Epithelial cell of prostate (primary cell): ENCODE data around the gene HOXB5.

Source experiments
- DNase-seq: peaks from one replicate; pipeline ENCODE4 v3.0.0-alpha.2; 2011; ENCODE audit warnings: low read depth, low spot score
- H3K27ac ChIP-seq: fragments of 450-650 bp; 2 replicates; pipeline ENCODE4 v1.5.1; 2017; ENCODE audit warnings: mild to moderate bottlenecking

The HOXB5 gene

DNA sequence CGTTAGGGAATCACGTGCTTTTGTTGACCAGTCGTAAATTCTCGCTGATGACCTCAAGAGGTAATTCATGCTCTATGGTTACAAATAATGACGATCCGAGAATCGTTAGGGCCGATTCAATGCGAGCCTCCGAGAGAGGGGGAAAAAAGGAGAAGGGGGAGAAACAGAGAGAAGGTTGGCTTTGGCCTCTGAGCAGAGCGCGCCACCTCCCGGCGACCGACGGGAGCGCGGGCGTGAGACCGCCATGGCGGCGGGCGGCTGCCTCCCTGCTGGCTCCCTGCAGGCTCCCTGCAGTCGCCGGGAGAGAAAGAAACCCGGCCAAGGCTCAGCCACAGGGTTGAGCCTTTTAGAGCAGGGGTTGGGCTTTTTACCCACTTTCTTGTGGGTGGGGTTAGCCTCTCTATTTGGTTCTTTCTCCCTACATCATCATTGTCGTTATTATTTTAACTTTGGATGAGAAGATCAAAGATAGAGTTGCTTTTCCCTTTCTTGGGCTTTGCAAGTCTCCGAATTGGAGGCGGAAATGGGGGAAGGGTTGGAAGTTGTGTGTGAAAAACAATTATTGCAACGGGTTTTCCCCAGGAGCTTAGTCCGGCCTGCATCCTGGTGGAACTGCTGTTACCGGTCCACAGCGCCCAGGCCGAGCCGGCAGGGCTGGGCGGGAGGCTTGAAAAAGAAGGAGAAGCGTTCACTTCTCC, 410 bp upstream of the HOXB5 start:
- no peak for DNase-seq
- no peak overlapping the region for H3K27ac ChIP-seq

DNA sequence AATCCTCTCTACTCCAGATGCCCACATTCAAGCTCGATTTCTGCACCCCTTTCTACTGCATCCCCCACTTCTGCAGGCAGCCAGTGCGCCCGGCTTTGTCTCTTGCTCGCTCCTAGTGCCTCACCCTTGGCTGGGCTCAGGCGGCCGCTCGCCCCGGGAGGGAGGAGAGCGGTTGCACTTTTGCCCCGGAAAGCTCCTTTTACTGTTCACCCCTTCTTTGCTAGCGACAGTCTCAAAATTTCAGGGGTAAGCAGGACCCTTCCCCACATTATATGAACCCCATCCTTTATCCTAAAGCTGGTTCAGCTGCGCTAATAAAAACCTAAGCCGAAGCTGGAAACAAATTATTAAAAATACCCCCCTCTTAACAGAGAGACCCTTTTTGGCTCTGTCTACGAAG, 1.0 kb downstream of the HOXB5 start:
- no peak for DNase-seq

DNA sequence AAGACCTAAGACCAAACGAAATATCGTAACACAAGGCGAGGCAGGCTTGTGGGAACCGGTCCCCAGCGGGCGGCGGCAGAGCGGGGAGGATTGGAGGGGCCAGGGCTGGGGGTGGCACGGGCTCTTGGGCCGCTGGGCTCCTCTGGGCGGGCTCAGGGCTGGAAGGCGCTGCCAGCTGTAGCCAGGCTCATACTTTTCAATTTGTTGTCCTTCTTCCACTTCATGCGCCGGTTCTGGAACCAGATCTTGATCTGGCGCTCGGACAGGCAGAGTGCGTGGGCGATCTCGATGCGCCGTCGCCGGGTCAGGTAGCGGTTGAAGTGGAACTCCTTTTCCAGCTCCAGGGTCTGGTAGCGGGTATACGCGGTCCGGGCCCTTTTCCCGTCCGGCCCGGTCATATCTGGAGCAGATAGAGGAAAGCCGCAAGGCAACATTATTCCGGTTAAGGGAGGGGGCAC, 1.5 kb downstream of the HOXB5 start:
- no peak overlapping the region for H3K27ac ChIP-seq
- no peak for DNase-seq

More for the DNA sequence above, 1.0 kb downstream of the HOXB5 start:
- no peak overlapping the region for H3K27ac ChIP-seq

DNA sequence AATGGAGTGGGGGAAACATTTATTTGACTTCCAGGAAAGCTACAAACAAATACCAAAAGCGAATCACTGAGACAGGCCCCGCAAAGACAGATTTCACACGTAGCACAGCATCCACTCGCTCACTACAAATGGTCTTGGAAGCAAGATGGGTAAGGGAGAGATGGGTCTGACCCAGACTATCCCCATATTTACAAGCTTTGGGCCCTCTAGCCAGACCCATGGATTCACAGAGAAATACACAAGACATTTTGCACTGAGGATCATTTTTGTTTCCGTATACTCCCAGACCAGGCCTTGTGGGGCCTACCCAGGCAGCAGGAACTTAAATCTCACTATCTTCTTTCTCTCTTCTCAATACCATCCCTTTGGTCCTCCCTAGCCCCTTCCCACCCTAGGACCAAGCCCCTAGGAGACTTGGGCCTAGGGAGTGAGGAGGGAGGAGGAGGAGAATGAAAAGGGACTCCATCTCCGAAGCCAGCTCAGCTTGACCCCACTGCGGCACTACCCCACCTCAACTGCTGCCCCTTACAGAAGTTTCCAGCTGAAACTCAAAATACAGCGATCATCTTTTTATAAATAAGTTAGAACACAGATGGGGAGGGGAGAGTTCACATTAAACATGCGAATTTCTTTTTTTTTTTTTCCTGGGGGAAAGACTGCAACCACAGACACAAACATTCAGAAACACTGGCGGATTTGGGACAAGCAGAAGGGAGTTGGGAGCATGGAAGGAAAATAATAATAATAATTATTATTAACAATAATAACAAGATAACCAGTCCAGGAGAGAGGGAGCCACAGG, 2.1 kb downstream of the HOXB5 start:
- H3K27ac ChIP-seq, result no peak overlapping the region
- no peak for DNase-seq

DNA sequence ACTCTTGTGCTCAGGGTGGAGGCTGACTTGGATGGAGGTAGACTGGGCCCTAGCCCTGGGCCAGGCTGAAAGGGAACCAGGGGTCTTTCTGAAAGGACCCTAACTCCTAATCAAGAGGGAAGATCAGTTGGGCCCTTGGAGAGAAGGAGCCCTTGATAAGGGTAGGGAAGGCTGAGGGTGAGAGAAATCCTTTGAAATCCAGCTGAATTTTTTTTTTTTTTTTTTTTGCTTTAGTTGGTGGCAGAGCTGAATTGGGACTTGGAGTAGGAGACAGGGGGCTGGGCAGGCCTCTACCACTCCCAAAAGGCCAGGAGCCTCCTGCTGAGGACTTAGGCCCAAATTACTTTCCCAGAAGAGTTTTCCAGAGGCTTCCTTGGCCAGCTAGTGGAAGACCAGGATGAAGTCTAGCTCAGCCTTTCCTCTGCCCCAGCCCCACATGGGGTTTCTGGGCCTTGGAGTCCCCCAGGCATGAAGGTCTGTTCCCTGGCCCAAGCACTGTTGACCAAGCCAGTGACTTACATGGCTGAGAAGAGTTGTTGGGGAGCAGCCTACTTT, 2.9 kb downstream of the HOXB5 start:
- no peak overlapping the region for H3K27ac ChIP-seq
- no peak for DNase-seq

DNA sequence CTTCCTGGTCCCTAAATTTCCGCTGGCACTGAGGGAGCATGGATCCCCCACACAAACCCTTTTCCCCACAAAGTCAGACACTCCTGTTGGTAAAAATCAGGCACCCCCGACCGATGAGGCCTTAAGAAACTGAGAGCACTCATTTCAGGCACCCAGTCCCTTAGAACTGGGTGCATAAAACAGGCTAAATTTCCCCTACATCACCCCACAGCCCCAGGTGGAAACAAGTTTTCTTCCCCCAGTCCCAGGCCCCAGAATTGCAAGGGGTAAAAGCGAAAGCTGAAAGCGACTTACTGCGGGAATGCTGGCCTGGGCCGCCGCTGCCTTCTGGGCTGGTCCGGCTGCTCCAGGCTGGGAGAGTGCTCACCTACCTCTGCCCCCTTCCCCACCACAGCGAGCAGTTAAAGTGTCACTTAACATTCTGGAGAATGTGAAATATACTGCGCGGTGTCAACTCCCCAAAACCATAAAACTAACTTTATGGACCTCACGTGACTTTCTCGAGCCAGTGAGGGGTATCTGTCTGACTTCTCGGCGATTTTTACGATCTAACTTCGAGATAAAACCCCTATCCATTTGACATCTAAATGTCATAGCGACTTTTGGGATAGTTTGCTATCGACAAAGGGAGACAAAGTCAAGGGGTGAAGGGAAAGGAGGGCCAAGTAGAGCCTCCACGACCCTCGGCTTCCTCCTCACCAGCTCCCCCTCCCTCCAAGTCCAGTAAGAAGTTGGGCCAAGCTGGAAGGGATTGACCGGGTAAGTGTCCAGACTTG, 3.6 kb downstream of the HOXB5 start, which contains the start of gene HOXB3:
Gene HOXB3, minus strand, starts transcription at position 411 of the 776 bp plus-strand sequence. CDS start 37,767 bp downstream, outside the sequence.
- H3K27ac ChIP-seq, result no peak within 1 kb of the TSS
- no peak for DNase-seq

DNA sequence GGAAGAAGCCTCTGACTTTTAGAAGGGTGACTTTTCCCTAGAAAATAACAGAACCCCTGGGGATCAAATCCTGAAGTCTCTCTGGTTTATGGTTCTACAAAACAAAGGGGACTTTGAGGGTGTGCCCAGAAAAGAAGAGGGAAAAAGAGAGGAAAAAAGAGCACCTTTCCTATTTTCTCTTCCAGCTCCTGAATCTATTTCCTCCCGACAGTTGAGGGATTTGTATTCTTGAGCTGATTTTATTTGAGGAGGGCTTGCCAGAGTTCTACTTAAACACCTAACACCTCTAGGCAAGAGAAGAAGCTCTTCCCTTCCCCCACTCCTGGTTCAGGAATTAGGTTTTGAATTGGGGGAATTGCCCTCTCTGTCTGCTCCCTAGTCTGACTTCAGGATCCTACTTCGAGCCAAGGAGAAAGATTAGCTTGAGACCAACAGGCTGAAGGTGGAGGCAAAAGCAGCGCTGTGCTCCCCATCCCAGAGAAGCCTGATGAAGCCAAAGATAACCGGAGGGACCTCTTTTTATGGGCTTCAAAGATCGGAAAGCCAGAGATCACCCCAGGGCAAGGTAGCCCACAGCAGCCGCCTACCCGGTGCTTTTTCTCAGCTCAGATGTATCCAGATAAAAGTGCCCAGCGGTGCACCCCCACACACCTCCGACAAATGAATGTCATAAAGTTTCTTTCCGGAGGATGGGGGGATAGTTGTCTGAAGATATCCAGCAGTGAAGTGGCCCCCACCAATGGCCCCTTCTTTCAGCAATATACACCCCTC, 4.3 kb downstream of the HOXB5 start:
- H3K27ac ChIP-seq, result no peak overlapping the region
- no peak for DNase-seq

DNA sequence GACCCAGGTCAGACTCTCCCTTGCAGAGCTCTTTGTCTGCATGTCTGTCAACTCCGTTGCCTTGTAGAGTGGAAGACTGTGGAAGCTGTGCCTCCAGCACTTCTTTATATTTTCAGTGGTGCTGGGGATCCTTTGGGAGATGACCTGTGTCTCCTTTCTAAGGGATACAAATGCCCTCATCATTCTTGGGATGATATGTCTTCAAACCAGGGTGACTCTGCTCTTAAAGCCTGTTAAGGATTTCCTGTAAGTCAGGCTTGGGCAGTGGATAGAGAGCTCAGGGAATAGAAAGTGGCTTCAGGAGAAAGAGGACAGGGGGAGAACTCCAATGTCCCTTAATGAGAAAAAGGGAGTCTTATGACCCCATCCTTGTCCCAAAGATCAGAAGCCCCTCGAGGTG, 5.1 kb downstream of the HOXB5 start:
- no peak for DNase-seq
- no peak overlapping the region for H3K27ac ChIP-seq

DNA sequence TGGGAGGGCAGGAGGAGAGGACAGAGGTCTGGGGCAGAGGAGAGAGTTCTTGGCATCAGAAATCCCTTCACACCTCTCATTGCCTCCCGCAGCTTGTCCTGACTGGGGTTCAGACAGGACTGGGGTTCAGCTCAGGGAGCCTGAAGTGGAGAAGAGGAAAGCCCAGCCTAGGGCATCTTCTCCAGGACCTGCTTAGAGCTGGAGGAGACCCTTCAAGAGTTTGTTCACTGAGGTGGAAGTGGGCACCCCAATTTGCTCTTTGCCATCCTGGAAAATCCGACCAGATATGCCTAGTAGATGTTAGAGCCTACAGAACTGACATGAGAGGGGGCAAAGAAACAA, 5.5 kb downstream of the HOXB5 start:
- no peak overlapping the region for H3K27ac ChIP-seq
- no peak for DNase-seq

DNA sequence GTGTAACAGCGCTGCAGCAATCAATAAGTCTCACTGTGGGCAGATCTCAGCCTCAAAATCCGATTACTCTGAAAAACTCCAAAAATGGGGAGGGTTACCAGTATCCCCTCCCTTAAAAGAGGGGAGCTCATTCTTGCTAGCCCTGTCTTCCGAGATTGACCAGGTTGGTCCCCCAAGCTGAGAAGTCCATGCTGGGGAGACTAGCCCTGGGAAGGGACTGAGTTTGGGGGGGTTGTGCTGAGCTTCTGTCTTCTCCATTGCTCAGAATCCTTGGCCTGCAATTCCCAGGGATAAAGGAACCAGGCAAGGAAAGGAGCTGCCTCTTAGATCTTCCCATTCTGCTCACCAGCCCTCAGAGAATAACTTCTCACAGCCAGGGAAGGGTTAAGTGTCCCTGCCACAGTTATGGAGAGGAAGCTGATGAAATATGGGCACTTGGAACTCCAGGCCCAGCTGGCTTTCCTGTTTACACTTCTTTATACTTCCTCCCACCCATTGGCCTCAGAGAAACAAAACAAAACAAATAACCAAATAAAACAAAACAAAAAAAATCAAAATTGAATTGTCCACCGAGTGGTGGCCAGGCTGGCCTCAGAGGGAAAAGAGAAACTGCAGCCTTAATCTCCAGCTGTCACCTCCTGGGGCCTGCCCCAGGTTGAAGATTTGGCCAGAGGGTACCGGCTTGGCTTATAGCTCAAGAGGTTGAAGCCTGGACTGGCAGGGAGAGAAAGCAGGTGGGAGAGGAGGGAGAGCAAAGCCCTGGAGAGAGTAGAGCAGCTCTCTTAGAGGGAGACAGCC, 6.1 kb downstream of the HOXB5 start:
- H3K27ac ChIP-seq, result no peak overlapping the region
- no peak for DNase-seq

DNA sequence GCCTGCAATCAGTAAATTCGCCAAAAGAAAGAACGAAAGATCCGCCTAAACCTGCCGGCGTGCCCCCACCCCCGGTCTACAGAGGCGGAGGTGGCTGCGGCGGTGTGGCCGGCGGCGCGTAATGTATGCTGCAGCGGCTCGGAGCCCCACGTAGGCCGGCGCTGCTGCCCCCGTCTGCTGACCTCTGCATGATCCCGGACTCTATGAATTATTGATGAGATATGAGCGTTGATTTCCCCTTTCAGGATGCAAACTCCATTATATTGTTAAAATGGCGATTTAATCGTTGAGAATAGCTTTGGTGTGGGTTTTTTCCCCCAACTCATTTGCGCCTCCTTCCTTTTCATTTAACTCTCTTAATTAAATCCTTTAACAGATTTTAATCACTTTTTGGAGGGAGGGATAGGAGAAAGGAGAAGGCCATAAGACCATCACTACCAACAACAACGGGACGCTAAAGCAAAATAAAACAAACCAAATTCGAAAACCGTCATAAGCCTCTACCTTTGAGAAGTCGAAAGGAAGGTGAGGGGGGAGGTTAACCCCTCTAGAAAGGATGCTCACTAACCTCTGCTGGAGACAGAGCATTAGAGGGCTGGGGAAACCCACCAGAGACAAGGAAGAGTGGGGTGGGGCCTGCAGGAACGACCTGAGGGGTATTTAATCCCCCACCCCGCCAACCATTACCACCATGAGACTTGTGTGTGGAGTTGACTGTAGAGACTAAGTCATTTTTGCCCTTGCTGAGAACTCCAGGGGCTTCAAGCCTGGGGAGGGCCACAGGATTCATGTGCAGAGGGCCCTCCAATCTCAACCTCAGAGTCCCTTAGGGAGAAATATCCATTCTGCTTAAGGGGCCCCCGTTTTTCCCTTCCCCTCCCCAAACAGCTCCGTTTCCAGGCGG, 7.0 kb downstream of the HOXB5 start:
- no peak for DNase-seq
- H3K27ac ChIP-seq, result no peak overlapping the region

DNA sequence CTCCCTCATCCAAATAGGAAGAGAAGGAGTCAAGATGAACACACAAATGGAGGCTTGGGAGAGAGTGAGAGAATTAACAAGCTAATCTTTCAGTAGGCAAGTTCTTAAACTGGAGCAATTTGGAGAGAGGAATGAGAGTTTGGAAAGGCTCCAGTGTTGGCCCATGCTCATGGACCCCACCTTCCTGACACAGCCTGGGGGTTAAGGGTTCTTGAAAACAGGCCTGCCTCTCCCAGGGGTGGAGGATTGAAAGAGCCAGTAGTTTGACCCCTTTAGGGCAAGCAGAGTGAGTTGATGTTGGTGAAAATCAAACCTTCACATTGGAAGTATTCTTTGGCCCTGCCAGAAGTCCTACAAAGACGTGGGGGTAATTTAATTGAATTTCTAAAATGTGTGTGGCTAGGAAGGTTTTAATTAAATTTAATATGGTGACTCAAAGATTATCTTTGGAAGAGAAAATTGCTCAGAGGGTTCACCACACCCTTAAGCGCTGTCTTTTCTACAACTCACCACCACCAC, 9.3 kb downstream of the HOXB5 start:
- DNase-seq, result no peak
- no peak overlapping the region for H3K27ac ChIP-seq

DNA sequence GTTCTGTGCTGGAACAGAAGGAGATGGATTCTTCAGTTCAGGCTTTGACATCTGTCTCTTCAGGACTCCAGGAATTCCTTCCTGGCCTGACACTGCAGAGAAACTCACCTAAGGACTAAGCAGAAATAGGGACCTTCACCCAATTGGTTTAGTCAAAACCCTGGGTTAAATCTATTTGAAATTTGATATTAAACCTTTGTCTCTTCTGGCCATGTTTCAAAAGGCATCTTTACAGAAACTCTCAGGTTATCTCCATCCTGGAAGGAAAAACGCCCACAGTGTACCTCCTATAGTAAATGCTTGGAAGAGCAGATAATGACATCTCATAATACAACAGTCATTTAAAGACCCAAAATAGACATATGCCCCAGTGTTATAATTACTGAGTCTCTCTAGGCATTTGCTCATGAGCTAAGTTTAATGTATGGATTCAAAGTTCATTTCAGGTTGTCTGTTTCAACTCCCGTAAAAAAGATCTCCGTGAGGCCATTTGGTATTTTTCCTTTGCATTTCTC, 9.8 kb downstream of the HOXB5 start:
- H3K27ac ChIP-seq, result no peak overlapping the region
- DNase-seq, result no peak

DNA sequence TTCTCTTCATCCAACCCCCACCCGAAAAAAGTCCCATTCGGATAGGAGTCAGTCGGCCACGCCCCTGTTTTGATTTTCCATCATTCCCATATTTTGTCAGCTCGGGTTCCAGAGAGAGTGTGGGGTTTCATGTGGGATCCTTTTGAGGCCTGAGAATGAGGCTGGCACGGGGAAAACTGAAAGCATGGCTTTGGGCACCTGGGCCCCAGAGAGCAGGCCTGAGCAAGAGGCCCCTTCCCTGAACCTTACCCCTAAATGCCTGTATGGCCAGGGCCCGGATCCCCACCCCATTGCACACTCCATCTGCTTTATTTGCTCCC, 10.9 kb downstream of the HOXB5 start:
- no peak for DNase-seq
- H3K27ac ChIP-seq, result no peak overlapping the region

DNA sequence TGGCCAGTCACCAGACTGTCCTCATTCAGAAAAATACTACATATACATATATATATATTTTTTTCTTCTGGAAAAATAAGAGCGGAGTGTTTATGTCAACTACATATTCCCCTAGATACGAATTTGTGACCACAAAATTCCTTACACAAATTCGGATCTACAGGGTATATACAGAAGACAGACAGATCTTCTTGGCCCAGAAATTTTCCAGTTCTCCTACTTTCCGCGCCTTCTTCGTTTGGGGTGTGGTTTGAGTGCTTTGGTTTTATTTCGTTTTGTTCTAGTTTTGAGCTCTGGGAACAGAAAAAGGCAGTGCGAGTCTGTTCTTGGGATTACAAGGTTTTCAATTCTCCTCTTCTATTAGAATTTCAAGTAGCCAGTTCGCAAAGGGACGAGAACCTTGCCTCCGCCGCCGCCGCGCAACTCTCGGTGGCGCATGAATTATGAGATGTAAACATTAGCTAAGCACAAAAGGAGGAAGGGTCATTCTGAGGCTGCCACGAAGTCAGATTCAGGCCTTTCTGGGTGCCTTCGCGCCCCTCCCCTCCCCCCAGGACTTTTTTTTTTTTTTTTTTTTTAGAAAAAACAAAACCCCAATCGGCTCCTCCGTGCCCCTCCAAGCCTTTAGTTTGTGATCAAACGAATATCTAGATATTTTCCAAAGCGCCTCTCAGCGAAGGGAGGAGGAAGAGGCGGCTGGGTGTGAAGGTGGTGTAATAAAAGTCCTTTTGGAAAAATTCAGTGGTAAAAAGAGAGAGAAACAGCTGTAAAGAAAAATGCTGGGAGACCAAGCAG, 13.6 kb downstream of the HOXB5 start:
- no peak for DNase-seq
- H3K27ac ChIP-seq, result no peak overlapping the region

DNA sequence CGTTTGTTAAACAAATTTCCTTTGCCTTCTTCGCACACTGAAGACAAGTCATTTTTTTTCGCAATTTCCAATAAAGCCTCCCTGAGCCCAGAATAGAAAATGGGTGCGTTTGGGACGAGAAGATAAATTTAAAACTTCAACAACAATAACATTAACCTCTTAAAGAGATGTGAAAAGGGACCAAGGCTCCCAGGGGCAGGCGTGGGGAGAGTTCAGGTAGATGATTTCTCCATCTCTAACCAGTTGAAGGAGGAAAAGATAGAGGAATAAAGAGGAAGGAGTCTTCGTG, 14.2 kb downstream of the HOXB5 start:
- H3K27ac ChIP-seq, result no peak overlapping the region
- DNase-seq, result no peak
